DND-41 (cell line): ENCODE data around the gene ZMIZ1.

Experiments
- ATAC-seq: fragments of 200-7000 bp; cut with Tn5 transposase; 3 replicates; pipeline ENCODE4 v1.9.1; 2021; ENCODE audit warnings: low read depth; ENCODE audit not compliant: insufficient read depth
- DNase-seq: peaks from one replicate; pipeline ENCODE4 v3.0.0-alpha.2; 2020
- H2AFZ ChIP-seq: 2 replicates; pipeline ENCODE4 v1.6.0; 2012; ENCODE audit warnings: low read depth, low read length
- H3K27ac ChIP-seq: 2 replicates; pipeline ENCODE4 v1.5.1; 2012; ENCODE audit warnings: low read length, inconsistent platforms
- H3K27me3 ChIP-seq: fragments of 200-600 bp; sonication (generic); 2 replicates; pipeline ENCODE4 v1.6.0; 2012; ENCODE audit warnings: low read length, mild to moderate bottlenecking, inconsistent platforms; ENCODE audit not compliant: insufficient read depth, poor library complexity
- H3K36me3 ChIP-seq: 2 replicates; pipeline ENCODE4 v1.5.1; 2012; ENCODE audit warnings: low read length, inconsistent platforms; ENCODE audit not compliant: insufficient read depth
- H3K4me1 ChIP-seq: 2 replicates; pipeline ENCODE4 v1.5.1; 2012; ENCODE audit warnings: mild to moderate bottlenecking, low read length; ENCODE audit not compliant: insufficient read depth
- H3K4me2 ChIP-seq: 2 replicates; pipeline ENCODE4 v1.6.0; 2012; ENCODE audit warnings: mild to moderate bottlenecking, moderate library complexity, low read length, inconsistent platforms; ENCODE audit not compliant: insufficient read depth
- H3K4me3 ChIP-seq, 2 experiments: fragments of 200-600 bp in 1 of 2; shearing (Covaris generic) in 1 of 2; 2 replicates each; pipeline ENCODE4 v1.5.1; 2012 to 2016; ENCODE audit warnings: inconsistent platforms in 2 of 2, low read length in 2 of 2, mild to moderate bottlenecking in 2 of 2, low read depth in 1 of 2, moderate library complexity in 1 of 2
- H3K79me2 ChIP-seq: 2 replicates; pipeline ENCODE4 v1.6.0; 2012; ENCODE audit warnings: low read length, inconsistent platforms; ENCODE audit not compliant: insufficient read depth
- H3K9ac ChIP-seq: 2 replicates; pipeline ENCODE4 v1.6.0; 2012; ENCODE audit warnings: low read depth, mild to moderate bottlenecking, inconsistent platforms, low read length, moderate library complexity
- H3K9me3 ChIP-seq: 2 replicates; pipeline ENCODE4 v1.5.1; 2012; ENCODE audit warnings: low read length, moderate library complexity, mild to moderate bottlenecking, inconsistent platforms; ENCODE audit not compliant: insufficient read depth, severe bottlenecking
- H4K20me1 ChIP-seq: 2 replicates; pipeline ENCODE4 v1.6.0; 2012; ENCODE audit warnings: low read length; ENCODE audit not compliant: insufficient read depth
- CTCF ChIP-seq: IDR thresholded peaks from 2 replicates; pipeline ENCODE4 v1.5.1; 2012; ENCODE audit warnings: borderline replicate concordance, low read length, moderate library complexity, mild to moderate bottlenecking; ENCODE audit not compliant: poor library complexity, severe bottlenecking; ENCODE audit errors: extremely low read depth
- EZH2 ChIP-seq: IDR thresholded peaks from 3 replicates; pipeline ENCODE4 v1.6.1; 2012; ENCODE audit warnings: borderline replicate concordance, low read depth, mild to moderate bottlenecking, moderate library complexity, low read length, inconsistent platforms; ENCODE audit not compliant: severe bottlenecking

Gene ZMIZ1

GRCh38 chr10:79266543-79267312, 198.0 kb downstream of the ZMIZ1 start:
- H3K27ac ChIP-seq = no peak overlapping the region
- no peak for TF ChIP-seq CTCF
- no peak for TF ChIP-seq EZH2
- no peak overlapping the region for H3K9ac ChIP-seq
- no peak overlapping the region for H3K4me2 ChIP-seq
- no peak overlapping the region for H2AFZ ChIP-seq
- H3K27me3 ChIP-seq = no peaks in the 10 kb centered on the region
- no peaks in the 10 kb centered on the region for H3K79me2 ChIP-seq
- H4K20me1 ChIP-seq = peaks cover 47% of the 10 kb centered on the region
- peaks cover 6% of the 10 kb centered on the region; the same call in 1 of the 2 replicates for H3K36me3 ChIP-seq
- H3K4me1 ChIP-seq = no peaks in the 10 kb centered on the region
- no peak overlapping the region for H3K4me3 ChIP-seq
- no peaks in the 10 kb centered on the region for H3K9me3 ChIP-seq
- no peak for DNase-seq
- ATAC-seq = no peak

DNA sequence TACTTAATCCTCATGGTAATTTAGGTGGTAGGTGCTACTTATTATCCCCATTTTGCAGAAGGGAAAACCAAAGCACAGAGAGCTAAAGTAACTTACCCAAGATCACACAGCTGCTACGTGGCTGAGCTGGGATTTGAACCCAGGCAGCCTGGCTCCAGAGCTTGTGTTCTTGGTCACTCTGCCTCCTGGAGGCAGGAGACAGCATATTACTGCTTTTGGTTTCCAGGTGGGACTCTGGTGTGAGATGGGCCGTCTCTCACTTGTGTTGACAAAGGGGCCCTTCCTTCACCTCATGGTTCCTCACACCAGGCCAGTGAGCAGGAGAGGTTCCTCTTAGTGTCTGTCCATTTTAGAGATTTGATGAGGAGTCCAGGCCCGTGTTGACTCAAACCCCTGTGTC, 198.7 kb downstream of the ZMIZ1 start:
- no peaks in the 10 kb centered on the region for H3K79me2 ChIP-seq
- no peaks in the 10 kb centered on the region for H3K27me3 ChIP-seq
- no peak overlapping the region for H3K4me2 ChIP-seq

GRCh38 chr10:79268161-79268601, 199.4 kb downstream of the ZMIZ1 start:
- Histone ChIP-seq H2AFZ (no peak overlapping the region), H3K36me3 (peaks cover 6% of the 10 kb centered on the region; the same call in 1 of the 2 replicates), H3K27me3 (no peaks in the 10 kb centered on the region), H3K9ac (no peak overlapping the region), H3K79me2 (no peaks in the 10 kb centered on the region), H3K4me3 (no peak overlapping the region), H3K4me1 (no peaks in the 10 kb centered on the region), H3K27ac (no peak overlapping the region), H3K4me2 (no peak overlapping the region), H3K9me3 (no peaks in the 10 kb centered on the region), H4K20me1 (peaks cover 46% of the 10 kb centered on the region)
- no peak for ATAC-seq
- DNase-seq = no peak
- TF ChIP-seq CTCF (no peak), EZH2 (no peak)

More for the DNA sequence above, 198.7 kb downstream of the ZMIZ1 start:
- Histone ChIP-seq H3K36me3 (peaks cover 6% of the 10 kb centered on the region; the same call in 1 of the 2 replicates), H3K4me3 (no peak overlapping the region), H3K9me3 (no peaks in the 10 kb centered on the region), H4K20me1 (peaks cover 45% of the 10 kb centered on the region), H3K27ac (no peak overlapping the region), H2AFZ (no peak overlapping the region), H3K9ac (no peak overlapping the region), H3K4me1 (no peaks in the 10 kb centered on the region)
- DNase-seq = no peak
- no peak for TF ChIP-seq EZH2
- peak; percentile 23 for TF ChIP-seq CTCF
- ATAC-seq = no peak
